MCF 10A (cell line): Measurements from ENCODE around the gene SETX. TPM values are rescaled to one million over a fixed set of nuclear protein-coding genes. Genes with fewer than 3 reads are reported as not detected.

Experiments
- BruUV-seq: library from RNA; stranded (reverse); fragments of 400-500 nt; replicated peaks from 2 replicates; lab custom pipeline; 2021; lab: Mats Ljungman, UMichigan
- CTCF ChIA-PET: fragments of 300-600 bp; sonication (Branson Sonifier 250); formaldehyde crosslinking; extraction: SDS; loops from one replicate; lab custom pipeline; 2021; ENCODE audit warnings: antibody characterized with exemption, inconsistent platforms; lab: Yijun Ruan, JAX
- POLR2A ChIA-PET: fragments of 300-600, 350-650 bp; sonication (Branson Sonifier 250); formaldehyde crosslinking; extraction: SDS; loops from one replicate; lab custom pipeline; 2020; ENCODE audit warnings: antibody characterized with exemption, inconsistent platforms; lab: Yijun Ruan, JAX
- DNase-seq: peaks from one replicate; pipeline ENCODE4 v3.0.0-alpha.2; 2018; ENCODE audit not compliant: unreplicated experiment
- H3K27ac Mint-ChIP-seq: one replicate; pipeline ENCODE4 v1.8.0; 2022; ENCODE audit warnings: mild to moderate bottlenecking, low read depth, mixed read lengths; ENCODE audit not compliant: unreplicated experiment
- H3K27me3 Mint-ChIP-seq: one replicate; pipeline ENCODE4 v1.8.0; 2022; ENCODE audit warnings: mixed read lengths; ENCODE audit not compliant: insufficient read depth, unreplicated experiment
- H3K36me3 Mint-ChIP-seq: one replicate; pipeline ENCODE4 v1.8.0; 2022; ENCODE audit warnings: mild to moderate bottlenecking, moderate library complexity, mixed read lengths; ENCODE audit not compliant: insufficient read depth, unreplicated experiment
- H3K4me1 Mint-ChIP-seq: one replicate; pipeline ENCODE4 v1.8.0; 2022; ENCODE audit warnings: mixed read lengths; ENCODE audit not compliant: insufficient read depth, unreplicated experiment
- H3K4me3 Mint-ChIP-seq: one replicate; pipeline ENCODE4 v1.8.0; 2022; ENCODE audit warnings: mild to moderate bottlenecking, moderate library complexity, mixed read lengths; ENCODE audit not compliant: unreplicated experiment
- H3K9me3 Mint-ChIP-seq: one replicate; pipeline ENCODE4 v1.8.0; 2022; ENCODE audit warnings: mixed read lengths; ENCODE audit not compliant: unreplicated experiment
- intact Hi-C: fragments of 100-400 bp; cut with micrococcal nuclease; formaldehyde crosslinking; loops from 2 replicates; pipeline ENCODE4 v1.14.1; 2022
- total RNA-seq: library from RNA; stranded (reverse); gene quantifications from 2 replicates; pipeline ENCODE4 v1.2.3, GENCODE V29; 2022
- TF ChIP-seq, protein P1 (sequence below): fragments of 200-600 bp; IDR thresholded peaks from one replicate; pipeline ENCODE4 v1.8.0; 2022; ENCODE audit warnings: antibody characterized with exemption, mild to moderate bottlenecking; ENCODE audit not compliant: unreplicated experiment

Gene SETX
- total RNA-seq, 1 experiment from 2014 or later: 41.1 TPM

DNA sequence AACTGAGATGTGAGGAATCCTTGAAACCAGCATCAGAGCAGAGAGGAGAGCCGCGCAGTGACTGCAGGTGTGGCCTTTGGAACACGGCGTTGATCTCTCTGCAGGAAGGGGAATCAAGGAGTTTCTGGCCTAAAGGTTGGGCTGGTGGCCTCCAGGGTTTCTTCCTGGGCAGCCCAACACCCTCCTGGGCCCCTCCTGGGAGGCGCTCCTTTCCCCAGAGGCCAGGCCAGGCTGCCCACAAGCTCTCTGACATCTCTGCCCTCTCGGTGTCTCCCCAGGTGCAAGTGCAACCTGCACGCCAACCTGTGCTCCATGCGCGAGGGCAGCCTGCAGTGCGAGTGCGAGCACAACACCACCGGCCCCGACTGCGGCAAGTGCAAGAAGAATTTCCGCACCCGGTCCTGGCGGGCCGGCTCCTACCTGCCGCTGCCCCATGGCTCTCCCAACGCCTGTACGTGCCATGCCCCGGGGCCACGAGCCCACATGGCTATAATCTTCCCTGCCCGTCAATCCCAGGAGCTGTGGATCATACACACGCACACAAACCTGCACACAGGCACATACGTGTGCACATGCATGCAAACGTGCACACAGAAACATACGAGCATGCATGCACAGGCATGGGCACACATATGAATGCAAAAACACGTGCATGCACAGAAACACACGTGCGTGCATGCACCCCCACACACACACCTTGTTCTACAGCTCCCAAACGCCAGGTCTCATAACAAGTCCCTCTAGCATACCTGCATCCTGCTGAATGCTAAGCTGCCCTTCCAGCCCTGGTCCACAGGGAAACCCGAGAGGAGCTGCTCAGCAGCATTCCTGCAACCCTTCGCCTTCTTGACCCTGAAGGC, 128.0 kb downstream of the SETX start:
- H3K27ac Mint-ChIP-seq: no peak overlapping the region
- no peak overlapping the region for H3K4me3 Mint-ChIP-seq
- no TSS peak for BruUV-seq
- CTCF ChIA-PET: interaction anchor here (0.7 to 2.1 kb wide), 4 partner anchors 9 to 56 kb away, joined by 3 to 9 read pairs (median 6); no protein-coding TSS in a partner anchor
- H3K9me3 Mint-ChIP-seq: no peaks in the 10 kb centered on the region
- POLR2A ChIA-PET: no interaction called here
- peaks cover 79% of the 10 kb centered on the region for H3K27me3 Mint-ChIP-seq
- DNase-seq: no peak
- no peaks in the 10 kb centered on the region for H3K36me3 Mint-ChIP-seq
- intact Hi-C loops: no loop called here
- no peaks in the 10 kb centered on the region for H3K4me1 Mint-ChIP-seq
- TF ChIP-seq, protein P1, sequence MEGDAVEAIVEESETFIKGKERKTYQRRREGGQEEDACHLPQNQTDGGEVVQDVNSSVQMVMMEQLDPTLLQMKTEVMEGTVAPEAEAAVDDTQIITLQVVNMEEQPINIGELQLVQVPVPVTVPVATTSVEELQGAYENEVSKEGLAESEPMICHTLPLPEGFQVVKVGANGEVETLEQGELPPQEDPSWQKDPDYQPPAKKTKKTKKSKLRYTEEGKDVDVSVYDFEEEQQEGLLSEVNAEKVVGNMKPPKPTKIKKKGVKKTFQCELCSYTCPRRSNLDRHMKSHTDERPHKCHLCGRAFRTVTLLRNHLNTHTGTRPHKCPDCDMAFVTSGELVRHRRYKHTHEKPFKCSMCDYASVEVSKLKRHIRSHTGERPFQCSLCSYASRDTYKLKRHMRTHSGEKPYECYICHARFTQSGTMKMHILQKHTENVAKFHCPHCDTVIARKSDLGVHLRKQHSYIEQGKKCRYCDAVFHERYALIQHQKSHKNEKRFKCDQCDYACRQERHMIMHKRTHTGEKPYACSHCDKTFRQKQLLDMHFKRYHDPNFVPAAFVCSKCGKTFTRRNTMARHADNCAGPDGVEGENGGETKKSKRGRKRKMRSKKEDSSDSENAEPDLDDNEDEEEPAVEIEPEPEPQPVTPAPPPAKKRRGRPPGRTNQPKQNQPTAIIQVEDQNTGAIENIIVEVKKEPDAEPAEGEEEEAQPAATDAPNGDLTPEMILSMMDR: no peak

- Mint-ChIP-seq H3K27me3 (peaks cover 89% of the 10 kb centered on the region), H3K36me3 (no peaks in the 10 kb centered on the region)
These were observed 130.1 kb downstream of the SETX start for GRCh38 chr9:132224645-132225044.

DNA sequence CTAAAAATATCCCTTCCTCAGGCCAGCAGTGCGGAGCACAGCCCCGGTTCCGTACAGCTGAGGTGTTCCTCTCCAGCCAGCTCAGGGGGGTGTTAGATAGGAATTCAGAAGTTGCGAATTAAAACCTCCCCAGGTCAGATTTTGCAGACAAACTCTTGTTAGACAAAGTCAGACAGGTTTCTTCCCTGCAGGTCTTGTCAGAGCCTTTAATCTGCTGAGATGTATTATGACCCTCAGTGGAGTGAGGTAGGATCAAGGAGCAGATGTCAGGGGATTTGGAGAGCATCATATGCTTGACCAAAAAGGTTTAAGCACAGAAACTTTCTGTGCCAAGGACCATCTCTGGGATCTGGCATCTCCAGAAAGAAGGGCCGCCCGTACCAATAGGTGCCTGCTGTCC, 132.8 kb downstream of the SETX start:
- peaks cover 68% of the 10 kb centered on the region for H3K27me3 Mint-ChIP-seq
- H3K4me3 Mint-ChIP-seq: no peak overlapping the region

More at GRCh38 chr9:132224645-132225044, 130.1 kb downstream of the SETX start:
- no TSS peak for BruUV-seq
- Mint-ChIP-seq H3K4me1 (no peaks in the 10 kb centered on the region), H3K27ac (no peak overlapping the region), H3K9me3 (no peaks in the 10 kb centered on the region), H3K4me3 (no peak overlapping the region)
- no peak for DNase-seq
- POLR2A ChIA-PET: interaction anchor here (0.6 kb wide), 1 partner anchor 18 kb away, joined by 4 read pairs; no protein-coding TSS in a partner anchor
- intact Hi-C loops: no loop called here
- CTCF ChIA-PET: interaction anchor here (2.1 kb wide), 1 partner anchor 12 kb away, joined by 9 read pairs; no protein-coding TSS in a partner anchor
- TF ChIP-seq, protein P1: no peak

GRCh38 chr9:132218208-132218607, 136.6 kb downstream of the SETX start:
- Mint-ChIP-seq H3K36me3 (no peaks in the 10 kb centered on the region), H3K9me3 (no peaks in the 10 kb centered on the region), H3K4me3 (no peak overlapping the region), H3K4me1 (peaks cover 6% of the 10 kb centered on the region), H3K27ac (no peak overlapping the region), H3K27me3 (peaks cover 44% of the 10 kb centered on the region)
- POLR2A ChIA-PET: no interaction called here
- no TSS peak for BruUV-seq
- TF ChIP-seq, protein P1: no peak
- CTCF ChIA-PET: interaction anchor here (0.6 to 1.1 kb wide), 3 partner anchors 17 to 33 kb away, joined by 3 to 6 read pairs (median 3); no protein-coding TSS in a partner anchor
- DNase-seq: no peak
- intact Hi-C loops: no loop called here

More for the DNA sequence above, 132.8 kb downstream of the SETX start:
- intact Hi-C loops: no loop called here
- BruUV-seq: no TSS peak
- ChIA-PET CTCF (interaction anchor here (1.2 kb wide), 1 partner anchor 14 kb away, joined by 9 read pairs; no protein-coding TSS in a partner anchor), POLR2A (no interaction called here)
- TF ChIP-seq, protein P1: no peak
- no peak for DNase-seq
- no peaks in the 10 kb centered on the region for H3K4me1 Mint-ChIP-seq
- no peaks in the 10 kb centered on the region for H3K36me3 Mint-ChIP-seq
- H3K27ac Mint-ChIP-seq: no peak overlapping the region
- no peaks in the 10 kb centered on the region for H3K9me3 Mint-ChIP-seq
